ENCODE results near the gene CHD3. TPM values are rescaled to one million over a fixed set of nuclear protein-coding genes. Genes with fewer than 3 reads are reported as not detected.

The CHD3 gene
- total and polyA plus RNA-seq, 2 donors (not counting 1 experiment from before 2014, with no cell fraction given), result 68.1 to 69.1 TPM

DNA sequence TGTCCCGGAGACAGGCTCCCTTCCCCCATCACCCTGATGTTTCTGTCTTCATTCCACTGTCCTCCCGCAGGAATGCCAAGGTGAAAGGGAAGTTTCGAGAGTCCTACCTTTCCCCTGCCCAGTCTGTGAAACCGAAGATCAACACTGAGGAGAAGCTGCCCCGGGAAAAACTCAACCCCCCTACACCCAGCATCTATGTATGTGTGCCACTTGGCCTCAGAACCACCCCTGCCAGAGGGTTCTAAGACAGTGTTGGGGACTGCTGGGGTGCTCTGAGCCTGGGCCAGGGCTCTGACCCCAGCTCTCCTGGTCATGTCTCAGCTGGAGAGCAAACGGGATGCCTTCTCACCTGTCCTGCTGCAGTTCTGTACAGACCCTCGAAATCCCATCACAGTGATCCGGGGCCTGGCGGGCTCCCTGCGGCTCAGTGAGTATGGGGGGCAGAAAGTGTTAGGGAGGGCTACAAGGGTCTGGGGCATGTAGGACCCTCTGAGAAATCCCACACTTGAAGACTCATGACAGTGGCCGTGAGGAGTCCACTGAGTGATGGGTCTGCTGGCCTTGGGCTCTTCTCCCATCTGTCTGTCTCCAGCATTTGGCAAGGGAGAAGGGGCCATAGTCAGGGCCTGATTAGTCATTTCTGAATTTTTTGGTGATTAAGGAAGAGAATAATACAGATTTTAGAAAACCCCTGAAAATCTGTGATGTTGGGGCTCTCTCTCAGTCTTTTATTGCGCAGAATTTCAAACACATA lies 38.7 kb upstream of the CHD3 start:
- peaks cover 30% of the 10 kb centered on the region for H3K79me2 ChIP-seq (ENCODE audit: control insufficient read depth, insufficient read depth, low read length)
- no peak for TF ChIP-seq CTCF (IDR thresholded peaks at IDR 0.05)
- no peak for TF ChIP-seq EZH2 (IDR thresholded peaks at IDR 0.05; ENCODE audit: borderline replicate concordance, insufficient read depth, low read depth, low read length, poor library complexity, severe bottlenecking)
- ATAC-seq (ENCODE audit: low read depth) (no peak), DNase-seq (peak; percentile 46)
- ChIA-PET CTCF (interaction anchor here (0.6 to 4.0 kb wide), 8 partner anchors 7 to 139 kb away, joined by 3 to 49 read pairs (median 7); partner anchors contain the start of gene KDM6B), POLR2A (no interaction called here)
- no peak overlapping the region for H3K9ac ChIP-seq (ENCODE audit: low read length)
- Mint-ChIP-seq H3K4me3 (peak overlapping the region; percentile 29), H3K27me3 (no peaks in the 10 kb centered on the region), H3K27ac (no peak overlapping the region), H3K4me1 (peaks cover 28% of the 10 kb centered on the region), H3K9me3 (ENCODE audit: insufficient read depth) (no peaks in the 10 kb centered on the region)
- H3K9me3 ChIP-seq (ENCODE audit: control extremely low read depth in 1 of 3, control insufficient read depth in 2 of 3, insufficient read depth in 1 of 3, low read length in 2 of 3), result no peaks in the 10 kb centered on the region
- no peak overlapping the region for H3K4me3 ChIP-seq (ENCODE audit: control extremely low read depth in 1 of 5, extremely low read depth in 1 of 5, insufficient read depth in 1 of 5, low read depth in 2 of 5, low read length in 4 of 5)
- H3K4me2 ChIP-seq (replicated peaks; ENCODE audit: low read depth, low read length, poor library complexity, severe bottlenecking), result no peak overlapping the region
- H3K27ac ChIP-seq (ENCODE audit: low read length in 2 of 2), result no peak overlapping the region
- no peaks in the 10 kb centered on the region for H3K27me3 ChIP-seq (replicated peaks in 1 of 4; ENCODE audit: control extremely low read depth in 1 of 4, control insufficient read depth in 3 of 4, insufficient read depth in 4 of 4, low read length in 3 of 4)
- no peak overlapping the region for H2AFZ ChIP-seq (ENCODE audit: insufficient read depth, low read depth, low read length, poor library complexity, severe bottlenecking)
- peaks cover 0 to 41% of the 10 kb centered on the region in 2 experiments for H3K36me3 ChIP-seq (replicated peaks in 1 of 2; ENCODE audit: control extremely low read depth in 1 of 2, control insufficient read depth in 1 of 2, extremely low read depth in 1 of 2, insufficient read depth in 2 of 2, low read length in 1 of 2)
- H4K20me1 ChIP-seq (ENCODE audit: control insufficient read depth, insufficient read depth, low read length, poor library complexity, severe bottlenecking), result peaks cover 77% of the 10 kb centered on the region
- H3K4me1 ChIP-seq (ENCODE audit: control insufficient read depth in 2 of 2, insufficient read depth in 2 of 2, low read length in 2 of 2), result peaks cover 15 to 26% of the 10 kb centered on the region in 2 donors
- WGBS (ENCODE audit: insufficient coverage), result 82% methylated on average over 7 of the region's 12 CpGs
- intact Hi-C loops (cut with micrococcal nuclease), result loop anchor here (10.0 kb wide), 1 partner anchor 235 kb away; the partner anchor contains the start of gene FXR2

Measured in B cell (primary cell).